Panc1 (cell line): ENCODE results near the gene AKAP12. TPM values are rescaled to one million over a fixed set of nuclear protein-coding genes. Genes with fewer than 3 reads are reported as not detected.

Source experiments
- ATAC-seq: fragments of 200-7000 bp; cut with Tn5 transposase; 2 replicates; pipeline ENCODE4 v1.9.1; 2020; ENCODE audit warnings: mild to moderate bottlenecking, moderate library complexity
- BruUV-seq: library from RNA; stranded (reverse); fragments of 400-500 nt; replicated peaks from 2 replicates; lab custom pipeline; 2021; lab: Mats Ljungman, UMichigan
- CTCF ChIA-PET: fragments of 300-600 bp; sonication (Branson Sonifier 250); formaldehyde crosslinking; loops from one replicate; lab custom pipeline; 2022; ENCODE audit warnings: antibody characterized with exemption; lab: Charles Lee
- POLR2A ChIA-PET: fragments of 300-600 bp; sonication (Branson Sonifier 250); formaldehyde crosslinking; loops from one replicate; lab custom pipeline; 2022; ENCODE audit warnings: antibody characterized with exemption; lab: Charles Lee
- DNase-seq: peaks from one replicate; pipeline ENCODE4 v3.0.0-alpha.2; 2010; ENCODE audit warnings: low read depth, low spot score
- H3K27ac ChIP-seq: 2 replicates; pipeline ENCODE4 v1.5.1; 2011; ENCODE audit warnings: mild to moderate bottlenecking, low read length, inconsistent platforms
- H3K27me3 ChIP-seq: fragments of 200-500 bp; sonication (Bioruptor generic); 2 replicates; pipeline ENCODE4 v1.6.0; 2014; ENCODE audit warnings: low read length, inconsistent platforms; ENCODE audit not compliant: control insufficient read depth, insufficient read depth
- H3K36me3 ChIP-seq: fragments of 200-500 bp; sonication (Bioruptor generic); 2 replicates; pipeline ENCODE4 v1.5.1; 2014; ENCODE audit warnings: inconsistent platforms, mild to moderate bottlenecking, low read length, moderate library complexity; ENCODE audit not compliant: control insufficient read depth, insufficient read depth
- H3K4me1 ChIP-seq: 2 replicates; pipeline ENCODE4 v1.5.1; 2011; ENCODE audit warnings: inconsistent platforms, mild to moderate bottlenecking, low read length, moderate library complexity; ENCODE audit not compliant: control insufficient read depth, insufficient read depth
- H3K4me3 ChIP-seq, 2 experiments: 2 replicates each; pipeline ENCODE4 v1.5.1; 2011 to 2012; ENCODE audit warnings: low read depth in 2 of 2, low read length in 2 of 2, mild to moderate bottlenecking in 2 of 2, inconsistent platforms in 1 of 2, moderate library complexity in 1 of 2
- H3K9me3 ChIP-seq: fragments of 200-500 bp; sonication (Bioruptor generic); 2 replicates; pipeline ENCODE4 v1.5.1; 2014; ENCODE audit warnings: low read depth, mild to moderate bottlenecking, inconsistent platforms, low read length, moderate library complexity; ENCODE audit not compliant: control insufficient read depth, insufficient read depth
- CTCF ChIP-seq: fragments of 450-650 bp; IDR thresholded peaks from 2 replicates; pipeline ENCODE4 v1.5.1; 2017; ENCODE audit warnings: mild to moderate bottlenecking
- POLR2AphosphoS5 ChIP-seq: IDR thresholded peaks from 2 replicates; pipeline ENCODE4 v1.6.1; 2012; ENCODE audit warnings: mild to moderate bottlenecking, low read depth, low read length, moderate library complexity
- REST ChIP-seq, 2 experiments: IDR thresholded peaks; 2 replicates each; pipeline ENCODE4 v1.6.1; 2011 to 2012; ENCODE audit warnings: low read depth in 2 of 2, control low read depth in 1 of 2, low read length in 1 of 2, mild to moderate bottlenecking in 1 of 2, moderate library complexity in 1 of 2; ENCODE audit not compliant: insufficient read depth in 1 of 2
- SIN3A ChIP-seq: IDR thresholded peaks from 2 replicates; pipeline ENCODE4 v1.6.1; 2012; ENCODE audit warnings: low read depth, mild to moderate bottlenecking, low read length, moderate library complexity, borderline replicate concordance; ENCODE audit not compliant: insufficient read depth
- TCF7L2 ChIP-seq: IDR thresholded peaks from 2 replicates; pipeline ENCODE4 v1.6.1; 2011; ENCODE audit warnings: mild to moderate bottlenecking, low read depth, low read length, inconsistent platforms
- in situ Hi-C: cut with HindIII; loops from 2 replicates; pipeline ENCODE4 v1.10.0; 2016; ENCODE audit warnings: low sequenced_read_pairs, low pct_unique_long_range_greater_than_20kb
- intact Hi-C: fragments of 100-400 bp; cut with micrococcal nuclease; formaldehyde crosslinking; loops from one replicate; pipeline ENCODE4 v1.10.0; 2022; ENCODE audit not compliant: unreplicated experiment
- total RNA-seq: library from RNA; stranded (reverse); gene quantifications from one replicate; pipeline ENCODE4 v1.2.1, GENCODE V29; 2021; ENCODE audit not compliant: unreplicated experiment

AKAP12 gene
- total RNA-seq, 1 experiment from 2014 or later, result 267 TPM

- DNase-seq (no peak), ATAC-seq (no peak)
- no peak overlapping the region for H3K4me3 ChIP-seq
- BruUV-seq, result no TSS peak
- intact Hi-C loops (no loop called here), in situ Hi-C loops (no loop called here)
- H3K27me3 ChIP-seq, result no peaks in the 10 kb centered on the region
- H3K27ac ChIP-seq, result no peak overlapping the region
- POLR2A ChIA-PET, result no interaction called here
- no peaks in the 10 kb centered on the region for H3K9me3 ChIP-seq
- peaks cover 3% of the 10 kb centered on the region; the same call in 1 of the 2 replicates for H3K4me1 ChIP-seq
- TF ChIP-seq TCF7L2 (no peak), CTCF (no peak), REST (IDR thresholded peaks at IDR 0.05; ENCODE audit: insufficient read depth in 1 of 2, low read depth in 2 of 2, low read length in 1 of 2) (no peak), POLR2AphosphoS5 (no peak), SIN3A (no peak)
- CTCF ChIA-PET, result no interaction called here
- H3K36me3 ChIP-seq, result no peaks in the 10 kb centered on the region
Measured at GRCh38 chr6:151286214-151286613, 46.4 kb downstream of the AKAP12 start.

GRCh38 chr6:151288712-151289398 lies 49.1 kb downstream of the AKAP12 start:
- TF ChIP-seq TCF7L2, result no peak
- no peak for TF ChIP-seq SIN3A
- no peak for TF ChIP-seq REST (IDR thresholded peaks at IDR 0.05; ENCODE audit: insufficient read depth in 1 of 2, low read depth in 2 of 2, low read length in 1 of 2)
- TF ChIP-seq CTCF, result no peak
- no peak for TF ChIP-seq POLR2AphosphoS5
- Histone ChIP-seq H3K4me1 (0 out of 2 replicates have a peak, but pooled peaks cover 2% of the 10 kb centered on the region), H3K9me3 (no peaks in the 10 kb centered on the region), H3K27me3 (no peaks in the 10 kb centered on the region), H3K36me3 (no peaks in the 10 kb centered on the region), H3K27ac (no peak overlapping the region), H3K4me3 (no peak overlapping the region)
- DNase-seq (no peak), ATAC-seq (no peak)
- in situ Hi-C loops, result no loop called here
- POLR2A ChIA-PET, result no interaction called here
- CTCF ChIA-PET, result no interaction called here
- no TSS peak for BruUV-seq
- intact Hi-C loops, result no loop called here
